ENCODE measurements around the gene DNPH1. TPM values are rescaled to one million over a fixed set of nuclear protein-coding genes. Genes with fewer than 3 reads are reported as not detected.

The DNPH1 gene
- total RNA-seq, 1 experiment from 2014 or later: 47.0 TPM

DNA sequence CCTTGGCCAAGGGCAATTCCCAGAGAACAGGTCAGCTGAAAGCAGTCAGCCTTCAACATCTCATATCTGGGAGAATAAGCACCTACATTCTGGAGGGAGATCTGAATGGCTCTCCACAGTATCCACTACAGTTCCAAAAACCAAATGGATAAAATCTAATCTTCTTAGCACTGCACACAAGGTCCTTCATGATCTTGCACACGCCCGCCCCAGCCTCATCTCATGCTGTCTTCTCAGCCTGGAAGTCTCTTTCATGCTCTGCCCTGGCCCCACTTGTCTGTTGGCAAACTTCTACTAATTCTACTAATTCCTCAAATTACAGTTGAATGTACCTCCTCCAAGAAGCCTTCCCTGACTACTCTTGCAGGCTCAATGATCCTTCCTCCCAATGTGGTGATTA is 12.2 kb upstream of the DNPH1 start:
- no peaks in the 10 kb centered on the region for H3K79me1 ChIP-seq (ENCODE audit: insufficient read depth, low read depth, low read length, poor library complexity, severe bottlenecking)
- no peak for DNase-seq
- H3K27ac Mint-ChIP-seq: no peak overlapping the region
- H3K79me2 ChIP-seq (ENCODE audit: insufficient read depth, low read length): no peaks in the 10 kb centered on the region
- no peaks in the 10 kb centered on the region for H4K20me1 ChIP-seq (ENCODE audit: control insufficient read depth, insufficient read depth, insufficient read length)
- no peak overlapping the region for H3K23ac ChIP-seq (ENCODE audit: insufficient read length, low read depth, low read length)
- no peak overlapping the region for H3K4me2 ChIP-seq (ENCODE audit: insufficient read depth, insufficient read length, low read length)
- H3K56ac ChIP-seq (ENCODE audit: insufficient read length, low read depth, low read length): no peak overlapping the region
- H3K9me3 ChIP-seq (ENCODE audit: control insufficient read depth, low read depth, low read length): no peaks in the 10 kb centered on the region
- H2BK5ac ChIP-seq (ENCODE audit: insufficient read length, low read length): no peak overlapping the region
- H3K27me3 Mint-ChIP-seq (ENCODE audit: low read depth): peaks cover 23% of the 10 kb centered on the region
- no peaks in the 10 kb centered on the region for H3K23me2 ChIP-seq (ENCODE audit: insufficient read length, low read depth, low read length, poor library complexity, severe bottlenecking)
- no peak overlapping the region for H2BK12ac ChIP-seq (ENCODE audit: insufficient read length, low read depth, low read length)
- no peak overlapping the region for H3K9ac ChIP-seq (ENCODE audit: extremely low read depth, insufficient read length, low read length)
- H3K27me3 ChIP-seq (ENCODE audit: insufficient read depth, low read length): peaks cover 25% of the 10 kb centered on the region; the same call in 1 of the 2 replicates
- peaks cover 0 to 6% of the 10 kb centered on the region in 2 experiments for H3K4me1 Mint-ChIP-seq
- TF ChIP-seq CTCF (conservative IDR thresholded peaks at IDR 0.05): no peak
- H2BK120ac ChIP-seq (ENCODE audit: low read depth, low read length, poor library complexity, severe bottlenecking): no peak overlapping the region
- no peaks in the 10 kb centered on the region for H3K36me3 Mint-ChIP-seq (ENCODE audit: insufficient read depth in 1 of 3, low read depth in 3 of 3)
- H3K27ac ChIP-seq (ENCODE audit: insufficient read length, low read depth, low read length): no peak overlapping the region
- H3K4ac ChIP-seq (ENCODE audit: low read depth, low read length): no peak overlapping the region
- H3K4me1 ChIP-seq (ENCODE audit: insufficient read depth, low read length): no peaks in the 10 kb centered on the region
- H2BK15ac ChIP-seq (ENCODE audit: low read depth, low read length): no peak overlapping the region
- no peak overlapping the region for H4K8ac ChIP-seq (replicated peaks; ENCODE audit: insufficient read length, low read depth, low read length)
- H3K4me3 Mint-ChIP-seq: no peak overlapping the region
- no peak overlapping the region for H3K18ac ChIP-seq (ENCODE audit: insufficient read length, low read depth, low read length)
- WGBS (ENCODE audit: extremely low coverage, insufficient read length, low lambda C conversion rate): no CpG with 5 or more reads among the region's 2 CpGs
- H4K5ac ChIP-seq (ENCODE audit: insufficient read length, low read depth, low read length): no peak overlapping the region
- no peak overlapping the region for H4K91ac ChIP-seq (ENCODE audit: insufficient read length, low read depth, low read length)
- no peak overlapping the region for H3K14ac ChIP-seq (ENCODE audit: insufficient read depth, low read length)
- H2AK5ac ChIP-seq (ENCODE audit: insufficient read length, low read length): no peak overlapping the region
- no peak overlapping the region for H2BK20ac ChIP-seq (ENCODE audit: low read depth, low read length, poor library complexity, severe bottlenecking)
- no peak overlapping the region for H2AFZ ChIP-seq (ENCODE audit: low read length)
- H3T11ph ChIP-seq (ENCODE audit: low read length): no peak overlapping the region
- H3K9me3 Mint-ChIP-seq: peaks cover 2 to 4% of the 10 kb centered on the region in 2 experiments; a peak in 4 of 5 replicates
